Measurements from ENCODE around the gene SLC37A3.

Gene SLC37A3

GRCh38 chr7:140310337-140311002 is 87.9 kb downstream of the SLC37A3 start:
- DNase-seq, result no peak

- no peak for DNase-seq
Observed at GRCh38 chr7:140308060-140308459, 90.3 kb downstream of the SLC37A3 start.

- no peak for DNase-seq
Observed at GRCh38 chr7:140304191-140304799, 94.0 kb downstream of the SLC37A3 start.

GRCh38 chr7:140300243-140301136 is 97.8 kb downstream of the SLC37A3 start:
- no peak for DNase-seq

GRCh38 chr7:140298213-140298612 is 100.1 kb downstream of the SLC37A3 start:
- no peak for DNase-seq

GRCh38 chr7:140297192-140297591 is 101.1 kb downstream of the SLC37A3 start:
- peak in 1 of 2 experiments; percentile 17 for DNase-seq

- DNase-seq, result no peak
Observed at GRCh38 chr7:140295224-140295738, 103.0 kb downstream of the SLC37A3 start.

- DNase-seq, result peak in 1 of 2 experiments; percentile 16
Observed at GRCh38 chr7:140294454-140294853, 103.9 kb downstream of the SLC37A3 start.

- no peak for DNase-seq
Observed at GRCh38 chr7:140292438-140292837, 105.9 kb downstream of the SLC37A3 start.

- DNase-seq, result no peak
Observed at GRCh38 chr7:140289804-140290203, 108.5 kb downstream of the SLC37A3 start.

GRCh38 chr7:140287988-140288387 is 110.3 kb downstream of the SLC37A3 start:
- DNase-seq, result no peak

- DNase-seq, result no peak
Observed at GRCh38 chr7:140285938-140286337, 112.4 kb downstream of the SLC37A3 start.

- no peak for DNase-seq
Observed at GRCh38 chr7:140284062-140284461, 114.3 kb downstream of the SLC37A3 start.

Measured in NCI-H1930 (cell line).